G401.6 (cell line): ENCODE data around the gene PHB1.
"Not testable (repeated sequence)": the region's sequence is repeated elsewhere in the genome, so short reads cannot be mapped to it uniquely, and the experiment has no call there.

Experiments
- FAIRE-seq: peaks from 2 replicates; lab custom pipeline; 2012; peaks lifted over from hg19 to GRCh38; lab: Jason Lieb, UNC

The PHB1 gene

DNA sequence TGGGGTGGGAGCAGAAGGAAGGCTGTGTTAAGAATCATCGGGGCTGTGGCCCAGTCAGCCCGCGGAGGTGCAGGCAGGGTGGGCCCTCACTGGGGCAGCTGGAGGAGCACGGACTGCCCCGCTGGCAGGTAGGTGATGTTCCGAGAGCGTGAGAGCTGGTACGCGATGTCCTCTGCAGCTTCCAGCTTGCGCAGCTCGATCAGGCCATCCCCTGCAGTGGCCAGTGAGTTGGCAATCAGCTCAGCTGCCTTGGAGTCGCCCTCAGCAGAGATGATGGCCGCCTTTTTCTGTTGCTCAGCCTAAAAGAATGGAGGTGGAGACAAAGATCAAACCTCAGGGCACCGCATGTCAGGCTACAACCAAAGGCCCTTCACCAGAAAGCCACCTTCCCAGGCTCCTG is 9.8 kb downstream of the PHB1 start:
- no peak for FAIRE-seq

DNA sequence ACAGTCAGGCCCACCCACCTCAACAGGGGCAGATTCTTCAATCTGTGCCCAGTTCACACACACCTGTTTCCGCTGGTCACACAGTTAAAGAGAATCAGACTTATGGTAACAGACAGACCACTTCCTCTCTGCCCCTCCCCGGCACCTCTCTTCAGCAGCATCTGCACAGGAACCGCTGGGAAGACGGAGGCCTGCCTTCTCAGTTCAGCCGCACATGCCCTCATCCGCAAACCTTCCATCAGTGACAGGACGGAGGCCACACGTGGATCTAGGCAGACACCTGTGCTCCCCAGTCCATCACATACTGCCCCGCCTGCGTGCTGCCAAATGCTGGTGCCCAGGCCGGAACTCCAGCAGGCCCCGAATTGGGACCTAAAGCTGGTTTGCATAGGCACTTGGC is 10.3 kb downstream of the PHB1 start:
- FAIRE-seq, result no peak

DNA sequence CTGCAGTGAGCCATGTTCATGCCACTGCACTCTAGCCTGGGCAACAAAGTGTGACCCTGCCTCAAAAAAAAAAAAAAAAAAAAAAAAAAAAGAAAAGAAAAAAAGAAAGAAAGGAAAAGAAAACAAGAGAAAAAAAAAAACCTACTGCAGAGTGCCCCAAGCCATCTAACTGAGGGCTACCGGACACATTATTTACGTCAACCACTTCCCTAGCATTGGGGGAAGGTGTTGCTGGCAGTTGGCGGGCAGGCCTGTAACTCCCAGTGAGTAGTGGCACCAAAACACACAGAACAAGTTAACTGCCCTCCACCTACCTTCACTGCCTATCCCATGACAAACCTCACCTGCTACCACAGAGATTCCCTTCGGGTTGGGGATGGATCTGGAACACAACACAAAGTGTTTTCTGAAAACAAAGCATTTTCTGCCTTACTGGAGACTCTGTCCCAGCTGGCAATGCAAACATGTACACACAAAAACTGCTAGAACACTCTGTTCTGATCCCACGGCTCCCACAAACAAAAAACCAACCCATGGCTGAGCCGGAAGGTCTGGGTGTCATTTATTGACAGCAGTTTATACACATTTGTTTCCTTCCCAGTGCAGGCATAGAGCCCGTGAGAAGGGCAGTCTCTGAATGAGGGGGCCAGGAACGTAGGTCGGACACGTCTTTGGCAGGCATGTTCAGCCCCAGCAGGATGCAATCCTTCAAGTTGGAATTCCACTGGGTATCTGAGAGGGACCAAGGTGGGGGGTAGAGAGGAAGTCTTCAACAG is 11.0 kb downstream of the PHB1 start:
- no peak for FAIRE-seq

DNA sequence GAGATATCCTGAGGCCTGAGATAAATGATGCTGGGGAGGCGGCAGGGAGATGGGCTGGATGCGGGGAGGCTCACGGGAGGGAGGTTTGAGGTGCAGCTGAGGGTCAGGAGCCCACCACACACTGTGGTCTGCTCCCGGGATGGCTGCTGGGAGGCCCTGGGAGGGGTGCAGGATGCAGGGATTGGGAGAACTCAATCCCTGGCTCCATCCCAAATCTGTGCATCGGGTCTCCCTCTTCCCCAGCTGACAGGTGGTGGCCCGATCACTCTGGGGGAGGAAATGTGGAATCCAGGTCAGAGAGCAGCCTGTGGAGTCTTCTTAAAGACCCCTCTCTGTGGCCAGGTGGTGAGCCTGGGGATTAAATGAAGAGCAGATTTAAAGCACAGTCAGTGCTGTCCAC is 12.0 kb downstream of the PHB1 start:
- no peak for FAIRE-seq

DNA sequence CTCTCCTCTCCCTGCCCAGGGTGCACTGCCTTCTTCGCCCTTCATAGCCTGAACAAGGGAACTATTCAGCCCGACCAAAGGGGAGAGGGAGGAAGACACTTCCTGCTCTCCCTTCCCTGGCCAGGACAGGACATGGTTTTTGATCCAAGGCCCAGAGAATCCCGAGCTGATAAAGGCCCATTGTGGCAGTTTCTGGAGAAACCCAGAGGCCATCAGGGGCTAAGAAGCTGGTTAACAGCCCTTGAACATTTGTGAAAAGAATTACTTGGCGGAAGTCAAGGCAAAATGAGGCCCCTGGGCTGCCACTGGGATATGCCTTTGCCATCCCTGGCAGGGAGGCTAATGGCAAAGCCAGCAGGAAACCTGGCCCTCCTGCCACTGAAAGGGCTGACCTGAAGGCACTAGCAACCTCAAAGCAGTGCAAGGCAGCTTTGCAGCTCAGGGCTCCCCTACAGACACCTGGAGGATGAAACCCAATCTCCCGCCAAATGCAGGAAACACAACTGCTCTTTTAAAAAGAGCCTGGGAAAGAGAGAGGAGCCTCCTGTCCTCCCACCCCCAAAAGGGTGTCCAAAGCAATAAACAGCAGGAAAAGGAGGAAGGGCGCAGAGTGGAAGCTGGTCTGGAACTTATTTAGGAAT is 12.6 kb downstream of the PHB1 start:
- no peak for FAIRE-seq

DNA sequence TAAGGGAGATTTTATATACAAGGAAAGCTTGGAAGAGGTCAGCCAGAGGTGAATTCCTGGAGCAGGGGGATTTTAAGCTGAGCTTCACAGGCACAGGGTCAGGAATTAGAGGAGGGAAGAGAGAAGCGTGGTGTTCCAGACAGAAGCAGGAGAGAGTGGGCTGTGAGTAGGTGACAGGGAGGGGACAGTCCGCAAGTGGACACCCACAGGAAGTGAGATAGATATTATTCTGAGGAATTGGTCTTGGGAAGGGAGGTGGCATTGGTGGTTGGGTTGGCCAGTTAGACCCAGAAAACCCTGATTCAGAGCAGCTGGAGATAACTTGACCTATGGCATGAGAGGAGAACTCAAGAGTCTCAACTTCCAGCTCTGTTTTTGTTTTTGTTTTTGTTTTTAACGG is 14.7 kb downstream of the PHB1 start:
- no peak for FAIRE-seq

DNA sequence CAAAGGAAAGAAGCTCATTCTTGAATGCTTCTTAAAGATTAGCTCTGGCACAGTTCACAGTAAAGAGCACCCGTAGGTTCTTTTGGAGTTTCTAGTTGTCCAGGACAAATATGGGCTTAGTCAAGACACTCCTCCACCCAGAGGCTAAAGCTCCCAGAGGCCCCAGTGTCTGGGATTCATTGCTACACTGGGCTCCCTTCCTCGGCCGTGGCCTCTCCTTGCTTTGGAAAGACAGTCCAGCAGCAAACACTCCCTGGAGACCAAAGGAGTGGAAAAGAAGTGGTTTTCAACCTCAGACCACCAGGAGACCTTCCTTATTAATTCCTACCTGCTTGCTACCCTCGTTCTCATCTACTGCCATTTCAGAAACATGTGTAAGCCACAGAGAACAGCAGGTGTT is 17.1 kb downstream of the PHB1 start:
- no peak for FAIRE-seq

DNA sequence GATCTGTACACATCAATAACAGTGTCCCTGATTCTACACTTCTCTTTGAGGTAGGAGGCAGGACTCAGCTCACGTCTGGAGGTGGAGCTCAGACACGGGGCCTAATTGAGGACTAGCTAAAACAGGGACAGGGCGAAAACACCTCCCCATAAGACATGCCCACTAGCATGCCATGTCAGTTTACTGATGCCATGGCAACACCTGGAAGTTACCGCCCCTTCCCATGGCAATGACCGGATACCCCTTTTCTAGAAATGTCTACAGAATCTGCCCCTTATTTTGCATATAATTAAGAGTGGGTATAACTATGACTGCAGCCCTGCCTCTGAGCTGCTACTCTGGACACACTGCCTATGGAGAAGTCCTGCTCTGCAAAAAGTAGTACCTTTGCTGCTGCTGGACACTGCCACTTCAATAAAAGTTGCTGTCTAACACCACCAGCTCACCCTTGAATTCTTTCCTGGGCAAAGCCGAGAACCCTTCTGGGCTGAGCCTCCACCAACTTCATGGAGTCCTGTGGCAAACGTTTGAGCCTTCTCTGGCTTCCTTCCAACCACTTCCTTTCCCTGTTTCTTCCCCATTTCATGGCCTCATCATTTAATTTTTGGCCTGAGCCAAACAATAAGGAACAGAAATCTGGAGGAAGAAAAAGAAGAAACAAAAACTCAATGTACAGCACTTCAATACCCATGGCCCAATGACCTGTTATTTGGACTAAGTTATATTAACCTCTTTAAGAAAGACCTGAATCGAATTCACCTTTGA is 21.0 kb downstream of the PHB1 start:
- no peak for FAIRE-seq

DNA sequence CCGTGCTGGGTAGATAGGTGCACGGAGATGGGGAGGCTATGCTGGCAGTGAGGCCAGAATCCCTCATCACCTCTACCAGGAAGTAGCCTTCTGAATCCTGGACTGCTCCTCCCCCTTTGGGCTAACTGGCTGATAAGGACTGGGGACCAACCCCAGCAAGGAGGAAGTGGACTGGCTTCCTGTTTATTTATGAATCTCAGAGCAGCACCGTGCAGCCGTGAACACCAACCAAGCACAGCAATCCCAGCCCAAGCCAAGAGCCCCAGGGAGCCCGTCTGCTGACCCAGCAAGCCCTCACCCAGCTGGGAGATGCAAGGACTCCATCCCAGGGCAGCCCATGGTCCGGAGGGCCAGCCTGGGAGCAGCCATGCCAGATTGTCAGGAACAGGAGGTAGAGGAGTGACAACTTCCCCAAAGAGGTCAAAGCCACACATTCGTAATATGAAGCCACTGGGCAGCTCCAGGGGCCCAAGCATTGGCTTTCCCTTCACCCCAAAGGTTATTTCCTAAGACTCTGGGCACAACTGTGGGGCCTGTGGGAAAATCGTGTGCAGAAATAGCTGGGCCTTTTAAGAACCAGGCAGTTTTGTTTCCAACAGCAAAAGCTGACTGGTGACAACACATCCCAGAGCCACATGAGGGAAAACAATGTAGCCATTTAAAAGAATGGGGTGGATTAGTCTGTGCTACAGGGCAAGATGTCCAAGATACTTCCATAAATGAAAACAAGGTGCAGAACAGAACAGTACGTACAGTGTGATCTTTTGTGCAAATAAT is 23.9 kb downstream of the PHB1 start:
- no peak for FAIRE-seq

DNA sequence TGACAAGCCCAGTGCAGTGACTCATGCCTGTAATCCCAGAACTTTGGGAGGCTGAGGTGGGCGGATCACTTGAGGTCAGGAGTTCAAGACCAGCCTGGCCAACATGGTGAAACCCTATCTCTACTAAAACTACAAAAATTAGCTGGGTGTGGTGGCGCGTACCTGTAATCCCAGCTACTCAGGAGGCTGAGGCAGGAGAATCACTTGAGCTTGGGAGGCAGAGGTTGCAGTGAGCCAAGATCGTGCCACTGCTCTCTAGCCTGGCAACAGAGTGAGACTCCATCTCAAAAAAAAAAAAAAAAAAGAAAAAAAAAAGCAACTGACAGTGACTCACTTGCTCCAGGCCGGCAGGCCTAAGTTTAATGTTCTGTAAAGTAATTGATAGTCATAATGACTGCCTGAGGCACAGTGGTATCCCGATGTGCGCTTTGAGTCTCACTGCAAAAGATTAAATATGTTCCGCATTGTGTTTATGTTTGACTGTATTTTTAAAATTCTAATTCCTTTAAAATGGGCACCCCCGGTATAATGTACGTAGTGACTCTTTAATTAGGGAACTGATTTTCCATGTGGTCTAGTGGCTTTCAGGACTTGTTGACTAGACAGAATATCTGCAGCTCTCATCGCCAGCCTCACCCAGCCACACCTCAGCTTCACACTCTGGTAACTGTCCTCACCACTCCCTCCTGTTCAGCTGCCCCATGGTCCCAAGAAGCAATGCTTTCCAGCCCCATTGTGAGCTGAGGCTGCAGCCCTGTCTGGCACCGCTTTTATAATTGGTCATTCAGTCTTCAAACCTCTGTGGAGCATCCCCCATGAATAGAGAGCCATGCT is 25.0 kb downstream of the PHB1 start:
- FAIRE-seq, result not testable (repeated sequence)

DNA sequence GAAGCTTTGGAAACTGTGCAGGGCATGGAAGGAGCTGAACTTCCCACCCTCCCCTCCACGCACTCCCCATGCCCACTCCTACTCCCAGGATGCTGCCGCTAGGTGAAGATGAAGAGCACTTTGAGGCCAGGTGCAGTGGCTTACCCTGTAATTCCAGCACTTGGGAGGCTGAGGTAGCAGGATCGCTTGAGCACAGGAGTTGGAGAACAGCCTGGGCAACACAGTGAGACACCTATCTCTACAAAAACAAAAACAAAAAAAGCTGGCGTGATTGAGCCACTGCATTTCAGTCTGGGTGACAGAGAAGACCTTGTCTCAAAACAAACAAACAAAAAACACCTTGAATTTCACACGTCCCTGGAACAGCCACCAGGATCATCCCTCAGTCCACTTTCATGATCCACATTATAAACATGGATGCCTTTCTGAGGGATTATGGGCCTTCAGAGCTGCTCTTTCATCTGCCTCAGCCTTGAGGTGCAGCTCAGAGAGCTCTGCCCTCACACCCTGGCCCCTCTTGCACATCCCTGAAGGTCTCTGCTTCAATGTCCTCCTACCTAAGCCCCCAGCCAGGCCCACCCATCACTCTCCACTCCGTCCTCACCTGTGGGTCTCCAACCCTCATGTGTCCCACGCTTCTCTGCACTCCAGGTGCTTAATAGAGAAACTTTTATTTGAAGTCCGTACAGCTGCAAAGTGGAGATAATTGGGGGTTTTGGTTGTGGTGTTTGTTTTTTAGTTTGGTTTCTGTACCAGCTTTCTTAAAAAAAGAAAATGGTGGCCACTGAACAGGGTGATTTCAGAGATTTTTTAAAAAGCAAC is 25.8 kb downstream of the PHB1 start:
- no peak for FAIRE-seq

DNA sequence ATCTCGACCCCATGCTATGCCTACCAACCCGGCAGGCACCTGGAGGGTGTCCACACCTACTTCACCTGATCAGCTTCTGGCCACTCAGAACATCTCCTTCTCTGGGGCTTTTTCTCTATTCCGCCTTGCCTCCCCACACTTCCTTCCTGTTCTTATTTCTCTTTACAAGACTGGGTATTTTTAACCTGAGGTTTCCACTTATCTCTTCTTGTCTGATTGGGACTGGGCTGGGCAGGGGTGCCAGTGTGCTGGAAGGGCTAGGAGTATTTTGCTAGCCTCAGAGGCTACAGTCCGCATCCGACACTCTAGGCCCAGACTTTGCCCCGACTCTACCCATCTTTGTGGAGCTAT is 26.4 kb downstream of the PHB1 start:
- no peak for FAIRE-seq

DNA sequence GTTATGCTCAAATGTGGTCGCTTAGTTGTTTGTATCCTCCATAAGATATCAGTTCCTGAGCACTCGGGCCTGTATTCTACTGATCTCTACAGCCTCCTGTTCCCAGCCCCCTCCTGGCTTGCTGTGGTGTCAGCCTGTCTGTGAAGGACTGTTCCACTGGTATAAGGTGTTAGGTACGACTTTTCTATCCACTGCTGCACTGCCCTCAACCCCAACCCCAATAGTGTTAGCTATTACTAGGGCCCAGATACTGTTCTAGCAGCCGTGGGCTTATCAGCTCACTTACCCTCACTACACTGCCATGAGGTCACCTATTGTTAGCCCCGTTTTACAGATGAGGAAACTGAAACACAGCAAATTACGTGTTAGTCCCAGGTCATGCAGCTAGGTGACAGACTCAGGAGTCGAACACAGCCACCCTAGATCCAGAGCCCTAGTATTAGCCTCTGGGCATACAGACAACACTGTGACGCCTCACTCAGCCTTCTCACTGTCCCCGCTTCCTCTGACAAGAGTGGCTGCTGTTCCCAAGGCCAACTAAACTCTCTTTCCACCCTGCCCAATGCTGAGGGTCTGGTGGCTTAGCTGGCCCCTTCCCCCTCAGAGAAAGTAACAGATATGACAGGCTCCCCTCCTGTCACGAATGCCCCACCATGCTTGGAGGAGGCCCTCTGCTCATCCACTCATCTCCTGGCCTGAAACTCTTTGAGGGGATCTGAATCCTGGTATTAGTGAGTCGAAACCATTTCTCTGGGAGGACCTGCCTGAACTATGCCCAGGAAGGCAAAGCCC is 27.0 kb downstream of the PHB1 start:
- FAIRE-seq, result no peak

DNA sequence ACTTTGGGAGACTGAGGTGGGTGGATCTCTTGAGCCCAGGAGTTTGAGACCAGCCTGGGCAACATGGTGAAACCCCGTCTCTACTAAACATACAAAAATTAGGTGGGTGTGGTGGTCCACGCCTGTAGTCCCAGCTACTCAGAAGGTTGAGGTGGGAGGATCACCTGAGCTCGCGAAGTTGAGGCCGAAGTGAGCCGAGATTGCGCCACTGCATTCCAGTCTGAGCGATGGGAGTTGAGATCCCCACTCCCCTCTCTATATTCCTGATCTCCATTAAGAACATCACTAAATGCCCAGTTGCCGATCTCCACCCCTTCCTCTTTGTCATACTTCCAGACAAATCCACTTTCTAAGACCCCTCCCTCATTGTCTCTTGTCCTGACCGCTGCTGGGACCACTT is 28.3 kb downstream of the PHB1 start:
- FAIRE-seq, result no peak

DNA sequence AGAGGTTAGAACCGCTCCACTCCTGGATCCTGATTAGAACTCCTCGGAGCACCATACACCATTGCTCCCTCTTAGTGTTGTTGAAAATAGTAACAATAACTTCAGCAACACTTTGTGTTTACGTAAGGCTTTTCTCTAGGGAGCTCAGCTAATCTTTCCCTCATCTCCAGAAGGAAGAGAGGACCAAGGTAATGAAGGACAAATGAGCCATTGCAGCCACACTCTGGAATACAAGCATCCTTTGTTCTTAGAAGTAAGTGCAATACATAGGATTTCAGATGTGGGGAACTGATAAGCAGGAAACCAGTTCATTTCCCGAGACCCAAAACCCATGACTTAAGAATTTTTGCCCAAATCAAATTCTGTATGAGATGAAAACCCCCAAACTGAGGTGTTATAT is 29.7 kb downstream of the PHB1 start:
- no peak for FAIRE-seq

DNA sequence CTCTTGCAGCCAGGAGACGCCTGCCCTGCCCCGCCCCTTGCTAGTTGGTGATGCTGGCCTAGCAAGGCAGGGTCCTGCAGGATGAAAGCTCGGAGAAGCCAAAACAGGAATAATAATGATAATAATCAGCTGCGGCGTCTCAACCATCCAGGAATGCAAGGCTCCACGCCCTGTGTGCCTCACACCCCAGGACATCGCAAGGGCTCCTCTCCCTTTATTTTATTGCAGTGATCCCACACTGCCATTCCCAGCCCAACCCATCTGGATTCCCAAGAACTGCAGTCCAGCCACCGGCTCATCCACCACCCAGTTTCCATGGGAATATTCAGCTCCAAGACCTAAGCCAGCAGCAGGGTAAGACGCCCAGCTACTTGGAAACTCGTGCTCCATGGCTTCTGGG is 31.6 kb downstream of the PHB1 start:
- FAIRE-seq, result no peak

DNA sequence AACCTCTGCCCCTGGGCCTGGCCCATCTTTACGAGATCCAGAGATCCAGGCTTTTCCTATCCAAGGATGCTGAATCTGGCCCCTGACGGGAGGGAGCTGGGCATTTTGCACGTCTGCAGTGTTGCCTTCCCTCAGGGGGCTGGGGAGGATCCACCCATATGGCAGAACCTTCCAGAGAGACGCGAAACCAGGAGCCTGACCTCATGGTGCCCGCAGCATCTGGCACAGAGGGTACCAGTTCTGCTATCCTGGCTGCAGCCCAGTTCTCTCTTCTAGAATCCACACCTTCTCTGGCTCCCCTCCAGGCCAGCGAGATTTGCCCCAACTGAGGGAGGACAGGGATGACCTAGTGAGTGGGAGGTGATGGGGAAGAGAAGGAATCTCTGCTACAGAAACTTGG is 32.1 kb downstream of the PHB1 start:
- no peak for FAIRE-seq

DNA sequence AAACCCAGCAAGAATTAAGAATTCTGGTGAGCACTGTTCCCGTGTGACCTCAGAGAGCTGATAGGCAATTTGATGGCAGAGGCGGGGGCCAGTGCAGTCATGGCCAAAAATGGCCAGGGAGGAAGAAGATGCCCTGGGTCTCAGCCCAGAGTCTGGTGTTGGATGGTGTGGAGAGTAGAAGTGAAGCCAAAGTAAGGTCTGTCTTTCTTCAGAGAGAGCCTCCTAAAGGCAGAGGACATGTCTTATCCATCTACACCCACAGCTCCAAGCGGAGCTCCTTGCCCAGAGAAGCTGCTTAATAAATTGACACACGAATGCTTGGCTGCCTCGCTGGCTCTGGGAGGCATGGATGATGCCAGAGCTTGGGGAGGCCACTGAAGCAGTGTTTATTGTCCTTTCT is 32.9 kb downstream of the PHB1 start:
- no peak for FAIRE-seq

DNA sequence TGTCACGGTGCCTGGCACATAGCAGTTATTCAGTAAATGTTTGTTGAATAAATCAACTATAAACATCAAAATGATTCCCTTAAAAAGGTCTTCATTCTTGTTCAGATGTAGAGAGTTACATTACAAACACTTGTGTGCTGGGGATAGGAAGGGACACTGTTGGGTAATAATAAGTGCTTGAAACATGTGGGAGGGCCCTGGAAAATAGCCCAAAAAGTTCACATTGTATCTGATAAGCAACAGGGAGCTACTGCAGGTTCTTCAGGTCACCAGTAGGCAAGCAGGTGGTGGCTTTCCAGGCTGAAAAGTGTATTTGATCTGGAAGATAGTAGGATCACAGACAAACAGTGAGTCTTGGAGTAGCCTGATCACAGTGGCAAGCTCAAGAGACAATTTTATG is 33.6 kb downstream of the PHB1 start:
- FAIRE-seq, result no peak

DNA sequence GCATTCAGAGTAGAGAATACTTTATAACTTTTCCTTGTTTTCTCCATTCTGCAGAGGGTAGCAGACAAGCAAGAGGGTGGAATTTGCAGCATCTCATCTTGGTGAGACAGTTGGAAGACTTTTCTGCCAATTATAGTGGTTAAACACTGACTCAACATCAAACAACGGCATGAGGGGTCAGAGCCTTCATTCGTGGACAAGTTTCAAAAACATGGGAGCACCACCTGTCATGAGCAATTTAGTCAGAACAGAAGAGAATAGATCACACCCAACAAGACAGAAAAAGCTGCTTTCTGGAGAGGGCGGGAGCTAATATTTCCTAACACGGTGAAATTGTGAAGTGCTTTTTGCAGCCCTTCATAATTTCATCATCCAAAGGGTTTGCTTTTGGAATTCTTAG is 34.8 kb downstream of the PHB1 start:
- no peak for FAIRE-seq
